ENCODE data around the gene MRPL52. TPM values are rescaled to one million over a fixed set of nuclear protein-coding genes. Genes with fewer than 3 reads are reported as not detected.
"Not testable (repeated sequence)": the region's sequence is repeated elsewhere in the genome, so short reads cannot be mapped to it uniquely, and the experiment has no call there.

The MRPL52 gene
- polyA plus RNA-seq, 3 donors, result 32.3 to 164 (median 130) TPM

- H3K36me3 Mint-ChIP-seq, result peaks cover 0 to 1% of the 10 kb centered on the region in 2 donors
- peaks cover 0 to 4% of the 10 kb centered on the region in 2 donors for H3K9me3 ChIP-seq (replicated peaks in 1 of 2; ENCODE audit: control insufficient read depth in 1 of 2, insufficient read depth in 1 of 2, low read length in 2 of 2)
- TF ChIP-seq CTCF (IDR thresholded peaks at IDR 0.05), result no peak
- H3K4me1 ChIP-seq (ENCODE audit: control insufficient read depth in 1 of 2, insufficient read depth in 2 of 2, low read length in 2 of 2), result peaks cover 19 to 29% of the 10 kb centered on the region in 2 donors
- intact Hi-C loops (cut with micrococcal nuclease), result loop anchor here (2.0 to 5.0 kb wide), 5 partner anchors 30 to 280 kb away; no protein-coding TSS in a partner anchor
- peaks cover 0 to 7% (median 0%) of the 10 kb centered on the region in 7 donors for H3K9me3 Mint-ChIP-seq
- H3K4me3 ChIP-seq (replicated peaks in 1 of 3; ENCODE audit: low read depth in 2 of 3, low read length in 3 of 3), result no peak overlapping the region
- no CpG with 5 or more reads among the region's 2 CpGs for WGBS (ENCODE audit: insufficient coverage)
- peak overlapping the region; percentile 85 for H3K4me2 ChIP-seq (replicated peaks; ENCODE audit: extremely low read depth, low read length, poor library complexity, severe bottlenecking)
- H3K9ac ChIP-seq (ENCODE audit: insufficient read depth, low read length, poor library complexity, severe bottlenecking), result no peak overlapping the region
- no peak for DNase-seq
- H4K20me1 ChIP-seq (ENCODE audit: insufficient read depth, low read length), result no peaks in the 10 kb centered on the region
- no peaks in the 10 kb centered on the region for H3K79me2 ChIP-seq (ENCODE audit: insufficient read depth, low read length)
- H3K4me1 Mint-ChIP-seq, result peaks cover 27% of the 10 kb centered on the region
- H3K27me3 Mint-ChIP-seq (ENCODE audit: low read depth in 3 of 3), result peaks cover 4 to 28% (median 21%) of the 10 kb centered on the region in 3 donors
- H3K36me3 ChIP-seq (replicated peaks in 1 of 2; ENCODE audit: control insufficient read depth in 1 of 2, insufficient read depth in 2 of 2, low read length in 2 of 2), result no peaks in the 10 kb centered on the region
- H3K27ac ChIP-seq (ENCODE audit: low read depth in 1 of 2, low read length in 2 of 2), result no peak overlapping the region
- peaks cover 0 to 7% of the 10 kb centered on the region in 2 donors for H3K27me3 ChIP-seq (ENCODE audit: control insufficient read depth in 2 of 2, insufficient read depth in 2 of 2, low read length in 2 of 2)
- H2AFZ ChIP-seq (ENCODE audit: insufficient read depth, low read depth, low read length, poor library complexity, severe bottlenecking), result no peak overlapping the region
- no peak overlapping the region for H3K4me3 Mint-ChIP-seq
- peak overlapping the region in 2 of 7 donors; percentile 73 to 83 for H3K27ac Mint-ChIP-seq
Measured at GRCh38 chr14:22852599-22852939, 22.9 kb downstream of the MRPL52 start.

GRCh38 chr14:22852940-22853767, 23.5 kb downstream of the MRPL52 start:
- peak overlapping the region; percentile 81 for H2AFZ ChIP-seq (ENCODE audit: insufficient read depth, low read depth, low read length, poor library complexity, severe bottlenecking)
- H3K27me3 Mint-ChIP-seq (ENCODE audit: low read depth in 3 of 3), result peaks cover 9 to 26% (median 19%) of the 10 kb centered on the region in 3 donors
- peak overlapping the region in 6 of 7 donors; percentile 19 to 88 (median 61) for H3K27ac Mint-ChIP-seq
- peaks cover 14 to 24% of the 10 kb centered on the region in 2 donors for H3K4me1 ChIP-seq (ENCODE audit: control insufficient read depth in 1 of 2, insufficient read depth in 2 of 2, low read length in 2 of 2)
- no peaks in the 10 kb centered on the region for H3K79me2 ChIP-seq (ENCODE audit: insufficient read depth, low read length)
- peak; percentile 96 for TF ChIP-seq CTCF (IDR thresholded peaks at IDR 0.05)
- H3K27ac ChIP-seq (ENCODE audit: low read depth in 1 of 2, low read length in 2 of 2), result peak overlapping the region in 1 of 2 donors; percentile 17
- intact Hi-C loops (cut with micrococcal nuclease), result loop anchor here (1.0 to 5.0 kb wide), 7 partner anchors 30 to 283 kb away; no protein-coding TSS in a partner anchor
- H3K4me2 ChIP-seq (replicated peaks; ENCODE audit: extremely low read depth, low read length, poor library complexity, severe bottlenecking), result peak overlapping the region; percentile 85
- peaks cover 0 to 7% of the 10 kb centered on the region in 2 donors for H3K27me3 ChIP-seq (ENCODE audit: control insufficient read depth in 2 of 2, insufficient read depth in 2 of 2, low read length in 2 of 2)
- peak overlapping the region; percentile 55 for H3K9ac ChIP-seq (ENCODE audit: insufficient read depth, low read length, poor library complexity, severe bottlenecking)
- H3K36me3 Mint-ChIP-seq, result peaks cover 0 to 1% of the 10 kb centered on the region in 2 donors
- peak overlapping the region; percentile 30 to 76 (median 34) for H3K4me3 ChIP-seq (replicated peaks in 1 of 3; ENCODE audit: low read depth in 2 of 3, low read length in 3 of 3)
- peaks cover 21% of the 10 kb centered on the region for H3K4me1 Mint-ChIP-seq
- H3K4me3 Mint-ChIP-seq, result peak overlapping the region; percentile 74 to 91
- 0% methylated on average over 13 of the region's 20 CpGs for WGBS (ENCODE audit: insufficient coverage)
- no peaks in the 10 kb centered on the region for H4K20me1 ChIP-seq (ENCODE audit: insufficient read depth, low read length)
- peaks cover 0 to 4% of the 10 kb centered on the region in 2 donors for H3K9me3 ChIP-seq (replicated peaks in 1 of 2; ENCODE audit: control insufficient read depth in 1 of 2, insufficient read depth in 1 of 2, low read length in 2 of 2)
- DNase-seq, result peak; percentile 74 to 83 (median 78)
- no peaks in the 10 kb centered on the region for H3K36me3 ChIP-seq (replicated peaks in 1 of 2; ENCODE audit: control insufficient read depth in 1 of 2, insufficient read depth in 2 of 2, low read length in 2 of 2)
- peaks cover 0 to 7% (median 0%) of the 10 kb centered on the region in 7 donors for H3K9me3 Mint-ChIP-seq

GRCh38 chr14:22854296-22854695, 24.6 kb downstream of the MRPL52 start:
- not testable (repeated sequence) for H3K36me3 ChIP-seq (replicated peaks in 1 of 2; ENCODE audit: control insufficient read depth in 1 of 2, insufficient read depth in 2 of 2, low read length in 2 of 2); H3K36me3 Mint-ChIP-seq; H3K4me3 Mint-ChIP-seq; H3K4me3 ChIP-seq (replicated peaks in 1 of 3; ENCODE audit: low read depth in 2 of 3, low read length in 3 of 3); H3K27me3 ChIP-seq (ENCODE audit: control insufficient read depth in 2 of 2, insufficient read depth in 2 of 2, low read length in 2 of 2); DNase-seq; H4K20me1 ChIP-seq (ENCODE audit: insufficient read depth, low read length); H3K9me3 Mint-ChIP-seq; H2AFZ ChIP-seq (ENCODE audit: insufficient read depth, low read depth, low read length, poor library complexity, severe bottlenecking); H3K27ac ChIP-seq (ENCODE audit: low read depth in 1 of 2, low read length in 2 of 2); H3K27ac Mint-ChIP-seq; H3K9me3 ChIP-seq (replicated peaks in 1 of 2; ENCODE audit: control insufficient read depth in 1 of 2, insufficient read depth in 1 of 2, low read length in 2 of 2); H3K9ac ChIP-seq (ENCODE audit: insufficient read depth, low read length, poor library complexity, severe bottlenecking); H3K79me2 ChIP-seq (ENCODE audit: insufficient read depth, low read length); H3K4me2 ChIP-seq (replicated peaks; ENCODE audit: extremely low read depth, low read length, poor library complexity, severe bottlenecking)
- Mint-ChIP-seq H3K27me3 (ENCODE audit: low read depth in 3 of 3) (peaks cover 18 to 26% (median 20%) of the 10 kb centered on the region in 3 donors), H3K4me1 (peaks cover 16% of the 10 kb centered on the region)
- 90% methylated on average over 2 of the region's 11 CpGs for WGBS (ENCODE audit: insufficient coverage)
- intact Hi-C loops (cut with micrococcal nuclease), result loop anchor here (5.0 kb wide), 2 partner anchors 77 to 197 kb away; no protein-coding TSS in a partner anchor
- peaks cover 9 to 17% of the 10 kb centered on the region in 2 donors for H3K4me1 ChIP-seq (ENCODE audit: control insufficient read depth in 1 of 2, insufficient read depth in 2 of 2, low read length in 2 of 2)

All from CD14-positive monocyte (primary cell).